ENCODE results near the gene ZFAND2A.
"Not testable (repeated sequence)": the region's sequence is repeated elsewhere in the genome, so short reads cannot be mapped to it uniquely, and the experiment has no call there.

ZFAND2A gene

DNA sequence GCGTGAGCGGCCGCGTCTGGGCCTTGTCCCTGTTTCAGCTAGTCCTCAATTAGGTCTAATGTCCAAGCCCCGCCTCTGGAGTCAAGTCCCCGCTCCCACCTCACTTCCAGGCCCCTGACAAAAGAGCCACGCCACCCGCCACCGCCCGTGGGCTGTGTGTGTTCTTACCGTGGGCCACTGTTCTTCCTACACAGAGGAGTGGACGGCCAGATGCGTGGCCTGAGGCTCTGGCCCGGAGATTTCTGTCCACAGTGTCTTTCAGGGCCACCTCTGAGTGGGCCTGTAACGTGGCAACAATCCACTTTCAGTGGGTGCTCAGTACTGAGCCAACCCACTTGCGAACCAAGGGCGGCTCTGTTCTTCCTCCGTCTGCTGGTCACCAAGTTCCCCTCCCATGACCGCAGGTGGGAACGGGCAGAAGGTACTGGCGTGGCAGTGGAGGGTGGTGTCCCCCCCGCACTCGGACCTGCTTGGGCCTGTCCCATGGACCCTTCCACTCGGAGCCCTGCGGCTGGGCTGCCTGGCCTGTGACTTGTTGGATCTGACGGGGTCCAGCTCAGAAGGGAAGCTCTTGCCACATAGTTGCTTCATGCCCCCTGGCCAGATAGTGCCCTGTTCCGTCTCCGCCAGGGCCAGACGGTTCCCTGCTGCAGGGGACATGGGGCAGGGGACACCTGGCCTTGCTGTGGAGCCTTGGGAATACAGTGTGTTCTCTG, 15.0 kb upstream of the ZFAND2A start:
- DNase-seq = no peak

DNA sequence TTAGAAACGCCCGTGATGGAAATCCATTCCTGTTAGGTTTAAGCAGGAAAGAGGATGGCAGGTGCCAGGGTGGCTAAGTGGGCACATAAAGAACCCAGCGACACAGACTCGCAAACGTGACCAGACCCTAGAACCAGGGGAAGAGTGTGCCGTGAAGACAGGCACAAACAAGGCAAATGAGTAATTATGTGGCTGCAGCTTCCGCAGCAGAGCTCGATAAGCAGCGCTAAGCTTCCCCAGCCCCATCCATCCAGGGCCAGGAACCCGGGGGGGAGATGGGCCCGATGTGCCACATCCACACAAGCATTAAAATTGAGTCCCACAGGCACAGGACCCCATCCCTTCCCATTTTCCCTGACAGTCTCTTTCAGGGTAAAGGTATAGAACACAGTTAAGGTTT, 14.0 kb upstream of the ZFAND2A start:
- DNase-seq = no peak

DNA sequence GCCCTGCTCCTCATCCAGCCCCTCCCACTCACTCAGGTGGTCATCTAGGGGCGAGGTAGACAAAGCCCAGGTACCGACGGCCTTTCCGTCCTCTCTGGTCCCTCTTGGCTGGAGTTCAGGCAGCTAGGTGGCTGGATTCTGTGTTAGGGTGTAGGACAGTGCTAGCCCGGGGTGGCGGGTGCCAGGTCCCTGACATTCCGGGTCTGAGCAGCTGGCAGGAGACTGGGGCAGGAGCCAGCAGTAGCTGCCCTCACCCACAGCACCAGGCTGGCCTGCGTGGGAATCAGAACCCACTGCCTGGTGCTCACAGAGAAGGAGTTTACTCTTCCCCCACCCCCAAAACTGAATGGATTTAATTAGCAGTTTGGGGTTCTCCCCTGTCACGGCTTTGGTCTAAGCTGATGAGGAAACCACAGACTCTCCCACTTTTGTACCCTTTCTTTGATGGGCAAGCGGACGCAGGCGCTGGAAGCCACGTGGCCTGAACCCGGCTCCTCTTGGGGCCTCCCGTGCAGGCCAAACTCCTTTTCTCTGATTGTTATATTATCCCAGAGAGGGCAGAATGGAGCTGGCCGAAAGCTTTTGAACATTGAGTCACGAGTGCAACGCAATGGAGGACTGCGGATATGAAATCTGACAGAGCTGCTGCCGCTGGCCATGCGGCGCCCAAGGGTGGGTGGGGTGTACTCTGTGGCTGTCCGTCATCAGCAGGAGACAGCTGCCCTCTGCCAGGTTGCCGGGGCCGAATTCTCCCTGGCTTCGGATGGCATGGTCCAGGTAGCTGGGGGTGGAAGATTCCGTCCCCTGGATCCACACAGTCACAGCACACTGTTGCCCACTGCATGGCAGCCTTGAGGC, 12.9 kb upstream of the ZFAND2A start:
- DNase-seq = no peak

DNA sequence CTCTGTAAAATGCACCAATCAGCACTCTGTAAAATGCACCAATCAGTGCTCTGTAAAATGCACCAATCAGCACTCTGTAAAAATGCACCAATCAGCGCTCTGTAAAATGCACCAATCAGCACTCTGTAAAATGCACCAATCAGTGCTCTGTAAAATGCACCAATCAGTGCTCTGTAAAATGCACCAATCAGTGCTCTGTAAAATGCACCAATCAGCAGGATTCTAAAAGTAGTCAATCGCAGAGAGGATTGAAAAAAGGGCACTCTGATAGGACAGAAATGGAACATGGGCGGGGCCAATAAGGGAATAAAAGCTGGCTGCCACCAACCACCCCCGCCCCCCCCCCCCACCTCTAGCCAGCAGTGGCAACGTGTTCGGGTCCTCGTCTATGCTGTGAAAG, 11.5 kb upstream of the ZFAND2A start:
- peak; percentile 17 for DNase-seq

DNA sequence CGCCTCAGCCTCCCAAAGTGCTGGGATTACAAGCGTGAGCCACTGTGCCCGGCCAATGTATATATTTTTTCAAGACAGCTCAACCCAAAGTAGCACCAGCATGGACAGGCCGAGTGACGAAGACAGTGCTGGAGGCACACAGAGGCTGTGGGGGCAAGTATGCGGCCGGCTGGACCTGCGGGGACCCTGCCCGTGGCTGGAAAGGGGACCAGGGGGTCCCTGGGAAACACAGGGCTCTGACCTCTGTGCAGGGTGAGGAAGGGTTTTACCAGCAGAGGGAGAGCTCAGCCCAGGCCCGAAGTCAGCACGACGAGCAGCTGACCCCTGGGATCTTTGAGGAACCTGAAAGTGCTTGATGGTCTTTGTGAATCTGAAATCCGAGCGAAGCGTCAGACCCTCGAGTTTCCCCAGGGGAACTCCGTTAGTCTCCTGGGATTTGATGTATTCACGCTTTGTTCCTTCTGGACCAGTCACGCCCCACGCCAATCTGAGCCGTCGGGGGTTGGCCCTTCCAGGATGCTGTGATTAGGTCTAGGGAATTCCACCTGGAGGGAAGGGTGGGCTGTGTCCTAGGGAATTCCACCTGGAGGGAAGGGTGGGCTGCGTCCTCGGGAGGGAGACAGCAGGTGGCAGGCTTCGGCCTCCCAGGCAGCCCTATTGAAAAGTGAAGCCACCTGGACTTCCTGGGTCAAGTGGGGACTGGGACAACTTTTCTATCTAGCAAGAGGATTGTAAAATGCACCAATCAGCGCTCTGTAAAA, 10.9 kb upstream of the ZFAND2A start:
- DNase-seq = no peak

DNA sequence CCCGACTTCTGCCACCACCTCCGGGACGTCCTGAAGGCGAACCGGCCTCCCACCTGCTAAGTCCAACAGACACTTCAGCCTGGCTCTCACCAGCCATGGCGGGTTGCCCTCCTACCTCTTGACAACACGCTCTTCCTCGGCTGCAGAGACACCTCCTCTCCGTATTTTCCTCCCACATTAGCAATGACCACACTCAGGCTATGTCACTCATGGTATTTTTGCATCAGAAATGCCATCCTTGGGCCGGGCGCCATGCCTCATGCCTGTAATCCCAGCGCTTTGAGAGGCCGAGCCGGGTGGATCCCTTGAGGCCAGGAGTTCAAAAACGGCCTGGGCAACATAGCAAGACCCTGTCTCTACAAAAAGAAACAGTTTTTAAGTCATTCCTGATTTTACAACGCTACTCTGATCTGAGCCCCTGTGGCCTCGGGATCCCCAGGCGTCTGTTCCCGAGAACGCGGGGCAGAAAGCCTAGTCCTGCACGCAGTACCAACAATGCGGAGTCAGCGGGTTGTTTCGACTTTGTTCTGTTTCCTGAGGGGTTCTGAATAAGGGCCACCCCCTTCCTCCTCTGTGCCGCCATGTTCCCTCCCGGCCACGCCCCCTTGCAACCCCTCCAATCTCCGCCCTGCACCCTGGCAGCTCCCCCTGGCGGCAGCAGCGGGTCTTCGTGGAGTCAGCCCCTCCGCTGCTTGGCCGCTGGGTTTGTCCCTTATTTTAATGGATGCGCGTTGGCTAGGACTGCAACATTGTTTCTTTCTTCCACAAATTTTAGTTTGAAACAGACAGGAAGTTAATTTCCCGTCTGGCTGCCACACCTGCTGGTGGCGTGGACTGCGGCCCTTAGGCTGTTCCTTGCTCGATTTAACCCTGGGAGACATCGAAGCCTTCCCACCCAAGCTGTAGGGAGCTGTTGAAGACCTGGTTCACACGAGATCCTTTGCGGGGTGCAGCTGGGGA, 9.7 kb upstream of the ZFAND2A start:
- DNase-seq = peak; percentile 97

DNA sequence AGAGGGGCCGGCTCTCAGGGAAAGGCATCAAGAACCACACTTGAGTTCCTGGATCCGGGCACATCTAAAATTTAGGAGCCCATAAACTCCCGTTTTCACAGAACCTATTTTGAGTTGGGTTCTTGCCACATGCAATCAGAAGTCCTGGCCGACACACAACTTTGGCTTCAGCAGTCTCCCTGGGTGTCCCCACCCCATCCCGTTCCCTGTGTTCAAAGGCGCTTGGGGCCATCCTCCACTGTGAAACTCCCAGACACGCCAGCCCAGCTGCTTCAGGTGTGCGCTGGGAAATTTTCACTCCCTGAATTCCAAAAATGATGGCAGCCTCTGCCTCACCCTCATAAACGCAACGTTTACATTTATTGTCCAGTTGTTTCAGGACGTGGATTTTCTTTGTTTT, 8.4 kb upstream of the ZFAND2A start:
- no peak for DNase-seq

DNA sequence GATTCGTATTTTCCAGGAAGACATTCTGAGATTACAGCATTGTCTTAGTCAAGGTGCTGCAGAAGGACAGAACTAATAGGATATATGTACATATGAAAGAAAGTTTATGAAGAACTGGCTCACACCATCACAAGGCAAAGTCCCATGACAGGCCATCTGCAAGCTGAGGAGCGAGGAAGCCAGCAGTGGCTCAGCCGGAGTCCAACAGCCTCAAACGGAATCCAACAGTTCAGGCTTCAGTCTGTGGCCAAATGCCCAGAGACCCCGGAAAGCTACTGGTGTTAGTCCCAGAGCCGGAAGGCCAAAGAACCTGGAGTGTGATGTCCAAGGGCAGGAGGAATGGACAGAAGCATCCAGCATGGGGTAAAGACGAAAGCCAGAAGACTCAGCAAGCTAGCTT, 4.4 kb upstream of the ZFAND2A start:
- DNase-seq = no peak

DNA sequence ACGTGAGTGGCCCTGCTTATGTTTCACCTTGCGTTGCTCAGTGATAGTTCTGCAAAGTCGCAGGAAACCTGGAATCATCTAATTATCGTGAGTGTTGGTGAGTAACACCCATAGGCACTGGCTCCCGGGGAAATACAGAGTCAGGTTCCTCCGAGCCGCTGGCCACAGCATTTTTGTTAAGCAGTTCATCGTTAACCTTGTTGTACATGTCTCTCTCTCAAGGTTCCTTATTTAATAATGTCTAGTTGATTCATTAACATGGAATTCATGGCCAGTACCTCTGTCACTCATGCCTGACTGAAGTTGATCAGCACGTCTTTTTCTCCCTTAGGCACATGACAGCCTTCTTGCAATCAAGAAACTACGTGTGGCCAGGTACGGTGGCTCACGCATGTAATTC, 3.1 kb upstream of the ZFAND2A start:
- no peak for DNase-seq

DNA sequence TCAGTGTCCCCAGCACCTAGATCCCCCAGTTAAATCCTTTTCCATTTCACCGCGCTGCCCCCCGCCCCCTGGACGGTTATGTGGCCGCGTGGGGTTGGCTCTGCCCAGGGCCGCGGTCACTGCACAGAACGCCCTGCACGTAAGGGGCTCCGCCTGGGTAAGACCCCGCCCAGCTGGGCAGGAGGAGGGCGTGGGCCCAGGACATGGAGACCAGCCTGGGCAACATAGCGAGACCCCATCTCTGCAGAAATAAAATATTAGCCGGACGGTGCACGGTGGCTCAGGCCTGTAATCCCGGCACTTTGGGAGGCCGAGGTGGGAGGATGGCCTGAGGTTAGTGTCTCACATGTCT, 650 bp upstream of the ZFAND2A start:
- no peak for DNase-seq

DNA sequence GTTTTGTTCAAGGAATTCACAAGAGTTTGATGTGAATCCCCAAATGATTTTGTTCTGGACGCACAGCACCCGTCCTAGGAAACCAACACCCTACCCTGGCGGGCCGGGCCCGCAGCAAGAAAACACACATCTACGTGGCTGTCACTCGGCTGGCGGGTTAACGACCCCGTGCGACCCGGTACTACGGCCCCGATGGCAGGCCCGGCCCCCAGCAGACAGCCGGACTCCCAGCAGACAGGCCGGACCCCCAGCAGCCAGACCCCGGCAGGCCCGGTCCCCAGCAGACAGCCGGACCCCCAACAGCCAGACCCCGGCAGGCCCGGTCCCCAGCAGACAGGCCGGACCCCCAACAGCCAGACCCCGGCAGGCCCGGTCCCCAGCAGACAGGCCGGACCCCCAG, 765 bp downstream of the ZFAND2A start:
- not testable (repeated sequence) for DNase-seq

DNA sequence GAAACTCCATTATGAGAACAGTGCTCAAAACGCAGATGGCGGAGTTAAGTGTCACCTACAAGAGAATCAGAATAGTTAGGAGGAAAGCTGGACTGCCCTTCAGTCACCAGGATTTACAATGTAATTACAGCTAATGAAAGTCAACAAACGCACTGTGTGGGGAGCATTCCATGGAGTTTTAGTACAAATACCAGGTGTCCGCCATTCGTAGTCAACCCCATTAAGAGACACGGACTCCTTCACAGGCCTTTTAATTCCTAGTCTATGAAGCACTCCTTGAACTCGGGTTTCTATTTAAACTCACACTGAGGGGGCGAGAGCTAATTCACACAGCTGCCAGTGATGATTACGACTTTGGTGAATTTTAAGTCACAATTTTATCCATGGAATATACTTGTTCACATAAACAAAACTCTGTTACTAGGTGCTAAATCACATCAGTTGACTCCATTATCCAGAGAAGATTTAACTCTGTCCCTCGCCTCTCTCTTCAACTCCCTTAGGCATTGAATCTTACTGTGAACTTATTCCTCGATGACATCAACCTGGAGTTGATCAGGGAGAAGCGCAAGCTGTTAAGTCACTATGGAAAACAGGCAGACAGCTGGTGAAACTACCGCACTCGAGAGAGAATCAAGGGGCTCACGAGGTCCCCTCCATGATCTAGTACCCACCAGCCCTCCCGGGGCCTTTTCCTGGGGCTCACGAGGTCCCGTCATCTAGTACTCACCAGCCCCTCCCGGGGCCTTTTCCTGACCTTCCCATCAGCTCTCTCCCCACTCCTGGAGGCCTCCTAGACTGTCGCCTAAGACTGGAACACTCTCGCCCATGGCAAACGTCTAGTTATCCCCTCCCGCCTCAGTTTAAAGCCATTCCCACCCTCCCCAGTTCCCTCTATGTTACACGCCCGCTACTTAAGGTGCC, 1.5 kb downstream of the ZFAND2A start:
- DNase-seq = no peak

DNA sequence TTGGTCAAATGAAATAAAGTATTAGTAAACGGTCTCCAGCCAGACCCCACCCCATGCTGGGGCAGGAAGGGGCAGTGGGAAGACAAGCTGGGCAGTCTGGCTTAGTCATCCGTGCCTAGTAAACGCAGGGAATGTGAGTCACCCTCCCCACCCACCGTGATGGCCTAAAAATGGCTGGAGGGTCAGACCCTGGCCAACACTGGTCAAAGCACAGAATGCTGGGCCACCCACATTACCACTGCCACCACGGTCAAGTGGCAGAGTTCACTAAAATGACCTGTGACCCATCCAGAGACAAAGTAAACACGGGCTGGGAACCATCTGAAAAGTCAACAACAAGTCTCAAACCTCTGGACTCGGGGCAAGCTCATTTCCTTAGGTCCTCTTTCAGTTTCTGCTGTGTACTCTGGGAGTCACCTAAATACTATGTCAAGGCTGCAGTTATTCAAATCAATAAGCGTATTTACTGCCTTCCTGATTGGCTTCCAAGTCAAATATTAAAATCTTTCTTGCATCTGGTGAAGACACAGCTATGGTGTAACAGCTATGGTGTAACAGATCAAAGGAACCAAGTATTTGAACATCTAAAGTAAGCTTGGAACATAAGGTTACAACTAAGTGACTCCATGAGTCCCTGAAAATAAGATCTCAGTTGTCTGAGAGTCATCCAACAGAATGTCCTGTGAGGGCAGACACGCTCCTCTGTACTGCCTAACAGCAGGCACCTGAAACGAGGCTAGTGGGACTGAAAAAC, 3.0 kb downstream of the ZFAND2A start:
- DNase-seq = no peak

DNA sequence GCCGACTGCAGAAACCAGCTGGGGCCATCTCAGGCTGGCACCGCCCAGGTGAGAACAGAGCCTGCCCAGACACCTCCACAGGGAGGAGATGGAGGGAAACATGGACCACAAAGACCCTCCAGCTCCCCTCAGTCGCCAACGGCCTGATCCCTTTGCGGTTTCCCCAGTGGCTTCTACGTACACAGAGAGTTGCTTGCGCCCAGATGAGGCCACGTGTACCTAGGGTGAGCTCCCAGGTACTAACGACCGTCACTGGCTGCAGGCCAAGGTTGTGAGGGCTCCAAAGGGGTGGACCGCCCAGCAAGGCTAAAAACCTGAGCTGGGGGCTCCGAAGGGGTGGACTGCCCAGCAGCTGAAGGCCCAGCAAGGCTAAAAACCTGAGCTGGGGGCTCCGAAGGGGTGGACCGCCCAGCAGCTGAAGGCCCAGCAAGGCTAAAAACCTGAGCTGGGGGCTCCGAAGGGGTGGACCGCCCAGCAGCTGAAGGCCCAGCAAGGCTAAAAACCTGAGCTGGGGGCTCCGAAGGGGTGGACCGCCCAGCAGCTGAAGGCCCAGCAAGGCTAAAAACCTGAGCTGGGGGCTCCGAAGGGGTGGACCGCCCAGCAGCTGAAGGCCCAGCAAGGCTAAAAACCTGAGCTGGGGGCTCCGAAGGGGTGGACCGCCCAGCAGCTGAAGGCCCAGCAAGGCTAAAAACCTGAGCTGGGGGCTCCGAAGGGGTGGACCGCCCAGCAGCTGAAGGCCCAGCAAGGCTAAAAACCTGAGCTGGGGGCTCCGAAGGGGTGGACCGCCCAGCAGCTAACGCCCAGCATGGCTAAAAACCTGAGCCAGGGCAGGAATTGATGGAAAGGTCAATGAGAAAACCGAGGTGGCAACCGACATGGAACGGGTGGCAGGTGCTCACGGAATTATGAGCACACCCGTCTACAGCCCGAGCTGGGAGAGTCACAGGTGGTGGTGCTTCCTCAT, 3.9 kb downstream of the ZFAND2A start:
- DNase-seq = not testable (repeated sequence)

DNA sequence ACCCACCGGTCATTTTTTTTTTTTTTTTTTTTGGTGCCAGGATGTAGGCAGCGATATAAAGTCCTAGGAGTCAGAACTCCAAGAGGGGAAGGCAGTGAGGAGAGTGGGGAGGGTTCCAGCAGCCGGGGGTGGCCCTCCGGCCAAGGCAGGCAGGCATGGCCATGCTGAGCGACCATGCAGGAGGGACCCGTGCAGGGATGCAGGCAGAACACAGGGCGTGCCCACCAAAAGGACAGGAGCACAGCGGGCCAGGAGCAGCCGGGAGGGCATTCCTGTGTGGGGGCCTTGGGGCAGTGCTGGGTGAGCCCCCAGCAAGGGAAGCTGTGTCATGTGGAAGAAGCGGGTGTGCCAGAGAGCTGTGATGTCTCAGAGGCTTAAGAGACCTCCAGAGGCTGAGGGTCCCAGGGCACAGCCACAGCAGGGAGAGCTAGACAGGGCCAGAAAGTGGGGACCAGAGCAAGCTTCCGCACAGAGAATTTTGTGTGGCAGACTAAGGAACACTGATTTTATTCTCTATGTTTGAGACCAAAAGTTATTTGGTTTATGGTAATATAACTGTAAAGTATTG, 5.7 kb downstream of the ZFAND2A start:
- DNase-seq = no peak

DNA sequence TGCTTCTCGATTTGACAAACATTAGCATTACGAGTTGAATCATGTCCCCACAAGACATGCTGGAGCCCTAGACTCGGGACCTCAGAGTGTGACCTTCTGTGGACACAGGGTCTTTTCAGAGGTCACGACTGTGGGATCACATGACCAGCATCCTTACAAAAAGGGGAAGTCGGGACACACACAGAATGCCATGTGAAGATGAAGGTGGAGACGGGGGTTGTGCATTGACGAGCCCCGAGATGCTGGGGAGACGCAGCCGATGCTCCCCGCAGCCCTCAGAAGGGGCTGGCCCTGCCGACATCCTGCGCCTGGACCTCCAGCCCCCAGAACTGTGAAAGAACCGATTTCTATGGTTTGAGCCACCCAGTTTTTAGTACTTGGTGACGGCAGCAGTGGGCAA, 7.5 kb downstream of the ZFAND2A start:
- no peak for DNase-seq

DNA sequence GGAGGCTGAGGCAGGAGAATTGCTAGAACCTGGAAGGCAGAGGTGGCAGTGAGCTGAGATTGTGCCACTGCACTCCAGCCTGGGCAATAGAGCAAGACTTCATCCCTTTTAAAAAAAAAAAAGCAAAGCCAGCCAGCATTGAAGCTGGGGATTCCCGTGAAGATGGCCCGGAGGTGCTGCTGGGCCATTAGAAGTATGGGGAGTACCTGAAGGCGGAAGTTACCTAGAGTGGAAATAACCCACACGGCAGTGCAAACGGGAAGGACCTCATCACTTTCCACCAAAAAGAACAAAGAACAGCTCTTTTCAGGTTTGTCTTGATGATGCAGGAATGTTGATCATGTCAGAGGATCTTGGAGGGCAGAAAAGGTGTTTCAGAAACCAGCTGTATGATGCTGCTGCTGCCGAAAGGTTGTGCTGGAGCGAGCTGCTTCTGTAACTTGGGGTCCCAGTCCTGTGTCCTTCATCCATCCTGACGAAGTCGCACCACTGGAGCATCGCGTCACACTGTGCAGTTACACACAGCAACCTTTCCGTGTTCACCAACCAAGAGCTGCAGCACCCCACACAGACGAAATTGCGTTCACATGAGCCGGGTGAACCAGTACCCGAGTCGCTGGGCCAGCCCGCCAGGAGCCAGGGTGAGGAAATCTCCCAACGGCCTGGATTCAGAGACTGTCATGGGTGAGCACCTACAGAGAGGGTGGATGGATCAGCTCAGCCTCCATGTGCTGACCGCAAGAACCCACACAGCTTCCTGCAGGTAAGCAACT, 8.2 kb downstream of the ZFAND2A start:
- DNase-seq = no peak

DNA sequence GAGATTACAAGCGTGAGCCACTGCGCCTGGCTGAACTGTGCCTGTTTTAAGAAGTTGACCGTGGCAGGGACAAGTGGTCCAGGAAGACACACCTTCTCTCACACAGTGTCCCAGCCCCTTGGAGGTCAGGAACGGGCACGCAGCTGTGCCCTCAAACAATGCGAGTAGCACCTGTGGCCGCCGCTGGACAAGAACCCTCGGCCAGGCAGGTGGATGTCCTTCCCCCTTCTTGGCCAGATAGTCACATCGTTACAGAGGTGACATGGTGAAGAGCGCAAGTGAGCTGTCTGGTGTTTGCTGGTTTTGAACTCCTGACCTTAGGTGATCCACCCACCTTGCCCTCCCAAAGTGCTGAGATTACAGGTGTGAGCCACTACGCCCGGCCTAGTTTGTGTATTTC, 8.8 kb downstream of the ZFAND2A start:
- DNase-seq = no peak

Measured in stimulated activated CD4-positive, alpha-beta T cell treated with anti-CD3 and anti-CD28 coated beads, Interleukin-15, amount 100 ng/mL, for 24 hours (primary cell).